ENCODE data around the gene NRXN3.

Gene NRXN3

DNA sequence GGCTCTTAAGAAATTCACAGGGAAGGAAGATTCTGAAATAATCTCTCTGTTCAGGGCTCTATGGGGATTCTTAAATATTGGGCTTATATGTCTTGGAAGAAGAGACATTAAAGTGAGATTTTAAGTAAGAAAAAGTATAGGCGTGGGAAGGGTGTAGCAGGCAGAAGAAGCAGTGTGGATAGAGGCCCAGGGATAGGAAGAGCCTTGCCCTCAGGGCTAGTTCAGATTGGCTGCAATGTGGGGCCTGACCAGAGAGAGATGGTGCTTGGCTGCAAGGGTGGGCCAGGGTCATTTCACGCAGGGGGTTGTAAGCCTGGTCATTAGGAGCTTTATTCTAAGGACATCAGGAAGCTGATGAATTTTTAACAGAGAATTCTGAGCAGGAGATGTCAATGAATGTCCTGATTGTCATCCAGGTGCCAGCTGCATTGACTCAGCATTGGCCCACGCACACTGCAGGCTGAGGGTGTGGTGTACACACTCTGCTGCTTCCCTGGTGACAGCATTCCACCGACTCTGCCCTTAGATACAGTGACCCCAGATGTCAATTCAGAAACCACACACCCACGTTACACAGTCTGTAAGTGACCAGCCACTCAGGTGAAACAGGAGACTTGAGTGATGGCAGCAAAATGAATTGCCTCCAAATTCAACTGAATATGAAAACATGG lies 582.5 kb downstream of the NRXN3 start:
- DNase-seq = no peak

DNA sequence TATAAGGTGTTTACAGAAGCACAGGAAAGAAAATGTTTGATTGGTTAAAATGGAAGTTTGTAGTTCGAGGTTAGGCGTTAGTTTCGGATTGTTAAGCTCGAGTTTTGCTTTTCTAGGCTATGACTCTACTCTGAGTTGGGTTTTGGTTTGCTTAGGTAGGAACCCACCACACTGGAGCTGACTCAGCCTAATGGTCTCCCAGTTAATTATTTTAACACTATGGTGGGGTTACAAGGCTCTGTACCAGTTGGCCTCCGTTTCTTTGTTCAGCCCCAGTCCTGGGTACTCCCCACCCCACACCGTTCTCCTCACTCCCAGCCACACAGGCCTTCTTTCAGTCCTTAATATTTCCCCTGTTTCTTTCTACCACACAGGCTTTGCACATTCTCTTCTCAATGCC lies 583.9 kb downstream of the NRXN3 start:
- DNase-seq = no peak

DNA sequence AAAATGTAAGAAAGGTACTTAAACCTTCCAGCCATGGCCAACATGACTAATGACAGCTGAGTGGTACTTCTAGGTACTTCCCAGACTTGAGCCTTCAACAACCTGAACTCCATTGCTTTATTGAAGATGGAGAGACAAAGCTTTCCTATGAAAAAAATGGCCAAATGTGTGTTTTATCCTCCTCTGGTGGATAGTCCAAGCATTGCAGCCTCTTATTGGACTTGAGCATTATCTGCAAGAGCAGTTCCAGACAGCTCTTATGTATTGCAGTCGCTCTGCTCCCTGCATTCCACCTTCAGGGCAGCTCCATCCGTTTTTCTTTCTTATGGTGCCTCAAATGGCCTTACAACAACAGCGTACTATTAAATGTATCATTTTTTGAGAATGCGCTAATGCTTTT lies 588.2 kb downstream of the NRXN3 start:
- no peak for DNase-seq

DNA sequence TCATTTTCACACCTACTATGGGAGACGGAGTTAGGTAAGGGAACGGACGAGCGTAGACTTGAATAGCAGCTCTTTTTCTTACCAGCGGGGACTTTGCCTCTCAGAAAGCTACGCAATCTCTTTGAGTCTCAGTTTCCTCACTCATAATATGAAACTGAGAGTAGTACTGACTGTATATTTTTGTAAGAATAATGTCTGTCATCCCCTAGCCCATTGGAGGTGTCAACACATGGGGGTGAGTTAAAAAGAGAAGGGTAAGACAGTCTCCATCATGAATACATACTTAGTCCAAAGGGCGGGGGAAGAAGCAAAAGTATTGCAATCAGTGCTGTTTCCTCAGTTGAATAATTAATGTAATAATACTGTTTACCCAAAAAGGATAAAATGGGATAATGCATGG lies 592.2 kb downstream of the NRXN3 start:
- DNase-seq = no peak

DNA sequence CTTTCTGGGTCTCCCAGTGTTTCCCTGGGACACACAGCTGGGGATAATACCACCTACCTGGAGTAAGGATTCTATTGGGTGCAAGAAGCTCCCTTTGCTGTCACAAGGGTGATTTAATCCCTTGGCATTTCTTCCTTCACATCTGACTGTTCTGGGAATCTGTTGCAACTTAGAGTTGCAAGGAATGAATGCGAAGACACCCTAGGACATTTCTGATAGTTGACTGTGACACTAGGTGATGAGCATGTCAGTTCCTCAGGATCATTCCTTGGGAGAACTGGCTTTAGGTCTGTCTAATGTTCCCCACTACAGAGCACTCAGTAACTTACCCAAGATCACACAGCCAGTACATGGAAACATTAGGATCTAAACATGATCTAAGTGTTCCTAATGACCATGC lies 593.6 kb downstream of the NRXN3 start:
- no peak for DNase-seq

DNA sequence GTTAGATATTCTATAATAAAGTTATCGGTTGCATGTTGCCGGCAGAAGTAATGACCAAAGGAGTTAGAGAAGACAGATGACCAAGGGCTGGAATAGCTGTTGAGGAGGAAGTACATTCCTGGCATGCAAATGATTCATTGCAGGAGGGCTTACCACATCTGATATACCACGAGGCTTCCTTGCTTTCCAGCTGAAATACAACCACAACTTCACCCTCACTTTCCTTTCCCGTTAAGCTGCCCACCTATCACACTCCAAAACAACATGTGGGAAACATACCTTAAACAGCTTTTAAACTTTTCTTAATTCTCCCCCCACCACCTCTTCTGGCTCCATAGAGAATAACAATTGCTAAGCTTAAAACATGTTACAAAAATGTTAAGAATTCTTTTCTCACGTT lies 594.1 kb downstream of the NRXN3 start:
- DNase-seq = no peak

DNA sequence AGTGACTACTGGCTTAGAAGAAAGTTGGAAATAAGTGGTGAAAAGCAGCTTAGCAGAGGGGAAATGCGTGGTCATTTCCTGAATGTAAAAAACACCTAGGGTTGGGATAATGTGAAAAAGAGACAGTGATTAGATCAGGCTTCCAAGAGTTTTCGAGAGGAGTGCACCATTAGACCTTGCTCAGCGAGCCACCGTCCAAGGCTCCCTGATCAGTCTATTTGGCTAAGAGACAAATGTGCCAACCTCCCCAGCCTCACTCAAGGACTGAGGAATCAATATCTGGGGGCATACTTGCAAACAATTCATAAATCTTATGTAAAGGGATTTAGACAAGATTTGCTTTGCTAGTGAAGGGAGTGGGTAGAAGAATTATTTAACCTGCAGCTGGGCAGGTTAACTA lies 594.5 kb downstream of the NRXN3 start:
- DNase-seq = no peak

DNA sequence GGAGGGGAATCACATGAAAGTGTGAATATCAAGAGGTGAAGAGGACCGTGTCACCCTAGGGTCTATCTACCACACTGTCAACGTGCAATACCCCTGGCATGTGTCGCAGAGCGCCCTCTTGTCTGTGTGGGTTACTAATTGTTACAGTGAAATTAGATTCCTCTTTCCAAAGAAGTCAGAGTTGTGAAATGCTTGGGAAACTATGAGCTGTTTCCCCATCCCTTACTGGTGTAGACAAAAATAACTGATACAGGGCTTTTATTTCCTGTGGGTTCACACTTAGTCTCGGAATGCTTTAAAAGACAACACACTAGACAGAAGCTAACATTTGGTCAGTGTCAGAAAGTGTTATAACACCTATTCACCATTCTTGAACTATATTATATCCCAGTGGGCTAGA lies 597.3 kb downstream of the NRXN3 start:
- DNase-seq = no peak

DNA sequence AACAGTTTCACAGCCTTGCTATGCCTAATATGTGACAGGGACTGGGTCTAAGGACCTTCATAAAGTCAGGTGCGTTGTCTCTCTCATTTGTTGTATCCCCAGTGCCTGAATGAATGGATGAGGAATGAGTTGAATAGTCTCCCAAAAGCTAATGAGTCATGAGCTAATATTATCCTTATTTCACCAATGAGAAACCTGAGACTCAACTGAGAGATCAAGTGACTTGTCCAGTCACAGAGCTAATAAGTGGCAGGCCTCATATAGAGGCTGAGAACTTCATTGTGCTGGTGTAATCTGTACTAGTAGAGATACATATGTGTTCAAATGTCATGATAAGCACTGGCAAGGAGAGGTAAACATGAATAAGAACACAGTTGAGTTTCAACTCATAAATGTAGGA lies 612.4 kb downstream of the NRXN3 start:
- no peak for DNase-seq

DNA sequence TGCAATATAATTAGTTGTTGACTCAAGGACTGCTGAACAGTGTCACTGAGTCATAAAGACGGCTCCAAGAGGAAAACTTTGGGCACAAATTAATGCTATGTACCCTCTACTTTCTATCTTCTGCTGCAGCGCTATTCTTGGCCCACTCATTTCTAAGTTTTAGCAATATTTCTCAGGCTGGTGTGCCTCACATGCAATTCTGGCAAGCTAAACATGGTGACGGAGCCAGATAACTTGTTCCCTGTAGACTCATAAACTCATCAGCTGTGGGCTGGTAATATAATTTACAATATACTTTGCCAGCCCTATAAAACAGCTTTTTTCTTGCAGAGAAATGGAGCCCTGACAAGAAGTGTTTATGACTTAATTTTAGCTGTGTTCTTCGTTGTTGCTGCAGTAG lies 615.1 kb downstream of the NRXN3 start:
- DNase-seq = no peak

DNA sequence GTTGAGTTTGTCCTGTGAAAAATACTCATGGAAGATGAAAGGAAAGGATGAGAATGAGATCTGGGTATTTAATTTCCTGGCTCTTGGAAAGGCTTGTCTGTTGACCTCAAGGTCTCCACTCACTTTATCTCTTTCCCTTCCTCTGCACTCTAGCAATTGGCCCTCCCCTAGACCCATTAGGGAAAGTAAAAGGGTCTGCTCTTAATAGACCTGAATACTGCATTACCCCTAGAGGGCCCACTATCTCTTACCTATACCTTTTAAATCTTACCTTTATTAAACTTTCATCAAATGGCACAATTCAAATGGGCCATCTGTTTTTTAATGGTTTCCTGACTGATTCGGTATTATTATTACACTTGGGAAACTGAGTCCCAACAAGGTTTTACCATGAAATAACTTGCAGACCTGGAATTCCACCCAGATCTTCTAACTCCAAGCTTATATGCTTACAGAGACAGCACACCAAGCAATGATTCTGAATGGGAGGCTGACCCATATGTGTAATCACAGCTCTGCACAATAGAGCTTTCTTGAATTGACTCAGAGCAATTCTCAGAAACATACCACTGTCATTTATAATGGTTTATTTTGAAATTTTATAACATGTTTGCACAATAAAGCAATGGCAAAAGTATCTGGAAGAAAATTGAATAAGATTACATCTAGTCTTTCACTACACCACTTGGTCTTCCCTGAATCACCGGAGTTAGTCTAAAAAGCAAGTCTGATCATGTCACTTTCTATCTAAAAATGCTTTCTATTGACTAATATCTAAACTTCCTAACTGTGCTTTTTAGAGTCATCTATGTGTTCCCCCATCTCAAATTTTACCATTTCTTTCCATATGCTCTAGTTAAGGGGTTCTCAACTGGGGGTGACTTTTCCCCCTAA lies 618.5 kb downstream of the NRXN3 start:
- no peak for DNase-seq

DNA sequence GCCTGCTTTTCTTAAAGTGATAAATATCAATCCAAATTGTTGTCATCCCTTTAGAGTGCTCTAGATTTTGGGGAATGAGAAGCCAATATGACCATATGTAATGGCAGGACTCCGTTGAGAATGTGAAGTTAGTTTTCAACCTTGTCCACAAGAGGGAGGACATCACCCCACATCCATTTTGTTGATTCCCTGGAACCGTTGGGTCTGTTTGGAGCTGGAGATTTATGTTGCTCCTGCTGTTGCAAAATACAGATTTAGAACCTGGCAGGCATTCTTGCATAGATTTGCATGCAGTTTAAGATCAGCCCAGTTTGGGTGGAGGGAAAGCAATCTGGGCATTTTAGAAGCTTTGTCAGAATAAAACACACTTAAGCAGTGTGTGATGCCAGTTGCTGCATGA lies 620.1 kb downstream of the NRXN3 start:
- DNase-seq = no peak

DNA sequence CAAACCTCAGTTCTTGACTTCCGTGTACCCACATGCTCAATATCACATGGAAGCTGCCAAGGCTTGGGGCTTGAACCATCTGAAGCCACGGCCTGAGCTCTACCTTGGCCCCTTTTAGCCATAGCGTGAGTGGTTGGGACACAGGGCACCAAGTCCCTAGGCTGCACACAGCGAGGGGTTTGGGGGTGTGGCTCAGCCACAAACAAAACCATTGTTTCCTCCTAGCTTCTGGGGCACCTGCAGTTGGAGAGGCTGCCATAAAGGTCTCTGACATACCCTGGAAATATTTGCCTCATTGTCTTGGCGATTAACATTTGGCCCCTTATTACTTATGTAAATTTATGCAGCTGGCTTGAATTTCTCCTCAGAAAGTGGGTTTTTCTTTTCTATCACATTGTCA lies 628.6 kb downstream of the NRXN3 start:
- DNase-seq = no peak

DNA sequence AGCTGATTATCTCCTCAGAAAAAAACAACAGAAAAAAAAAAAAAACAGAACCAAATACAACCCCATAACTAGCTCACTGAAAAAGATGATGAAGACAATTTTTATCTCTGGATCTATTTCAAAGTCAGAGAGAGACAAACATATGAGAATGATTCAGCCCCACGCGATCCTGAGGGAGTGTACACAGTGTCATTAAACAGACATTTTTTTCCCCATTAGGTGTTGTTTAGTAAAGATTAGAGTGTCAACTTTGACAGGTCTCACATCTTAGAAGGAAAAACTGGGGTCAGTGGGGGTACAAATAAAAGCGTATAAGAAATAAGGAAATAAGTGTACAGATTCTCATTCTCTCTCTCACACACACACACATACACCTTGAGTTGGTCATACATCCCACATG lies 635.4 kb downstream of the NRXN3 start:
- DNase-seq = no peak

DNA sequence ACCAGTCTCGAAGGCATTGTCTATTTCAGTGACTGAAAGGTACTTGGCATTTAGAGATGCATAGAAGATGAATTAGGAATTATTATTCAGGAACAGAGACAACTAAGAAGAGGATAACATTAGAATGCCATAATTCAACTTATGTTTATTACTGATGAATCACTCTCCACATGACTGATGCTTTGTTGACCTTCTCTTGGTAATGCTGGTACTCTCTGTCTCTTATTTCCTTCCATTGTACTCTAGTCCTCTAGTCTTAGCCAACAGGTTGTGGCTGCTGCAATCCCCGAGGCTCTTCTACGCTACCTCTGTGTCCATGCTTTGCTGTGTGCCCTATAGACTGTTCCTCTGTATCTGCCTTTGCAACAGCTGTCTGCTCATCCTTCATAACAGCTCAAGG lies 652.9 kb downstream of the NRXN3 start:
- DNase-seq = no peak

DNA sequence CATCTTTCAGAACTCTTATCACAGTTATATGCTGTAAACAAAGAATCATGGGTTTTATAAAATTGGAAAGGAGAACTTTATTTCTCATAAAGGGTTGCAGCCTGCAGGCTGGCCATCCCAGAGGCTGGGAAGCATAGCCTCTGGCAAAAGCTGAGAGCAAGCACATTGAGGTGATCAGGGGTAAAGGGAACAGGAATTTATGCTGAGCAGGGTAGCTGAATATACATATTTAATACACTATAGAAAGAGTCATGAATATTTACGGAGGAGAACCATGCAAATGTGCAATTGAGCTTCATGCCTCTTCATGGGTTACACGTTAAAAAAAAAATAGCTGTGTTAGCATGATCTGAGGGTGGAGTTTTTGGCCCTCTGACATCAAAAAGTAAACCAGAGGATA lies 653.3 kb downstream of the NRXN3 start:
- no peak for DNase-seq

DNA sequence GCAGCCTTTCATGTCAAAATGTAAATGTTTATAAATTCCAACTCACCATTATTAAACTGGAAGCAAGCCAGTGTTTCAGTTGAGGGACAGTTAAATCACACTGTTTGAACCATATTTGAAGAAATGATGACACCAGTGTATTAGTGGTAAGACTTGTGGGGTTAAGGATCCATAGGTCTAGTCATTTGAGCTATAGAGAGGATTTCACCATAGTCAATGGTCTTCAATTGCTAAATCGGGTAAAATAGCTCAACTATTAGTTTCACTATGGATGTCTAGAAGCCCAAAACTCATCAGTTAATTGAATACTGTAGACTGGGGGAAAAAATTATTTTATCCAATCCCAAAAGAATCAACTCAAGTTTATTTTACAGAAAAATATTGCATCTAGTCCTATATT lies 659.1 kb downstream of the NRXN3 start:
- no peak for DNase-seq

DNA sequence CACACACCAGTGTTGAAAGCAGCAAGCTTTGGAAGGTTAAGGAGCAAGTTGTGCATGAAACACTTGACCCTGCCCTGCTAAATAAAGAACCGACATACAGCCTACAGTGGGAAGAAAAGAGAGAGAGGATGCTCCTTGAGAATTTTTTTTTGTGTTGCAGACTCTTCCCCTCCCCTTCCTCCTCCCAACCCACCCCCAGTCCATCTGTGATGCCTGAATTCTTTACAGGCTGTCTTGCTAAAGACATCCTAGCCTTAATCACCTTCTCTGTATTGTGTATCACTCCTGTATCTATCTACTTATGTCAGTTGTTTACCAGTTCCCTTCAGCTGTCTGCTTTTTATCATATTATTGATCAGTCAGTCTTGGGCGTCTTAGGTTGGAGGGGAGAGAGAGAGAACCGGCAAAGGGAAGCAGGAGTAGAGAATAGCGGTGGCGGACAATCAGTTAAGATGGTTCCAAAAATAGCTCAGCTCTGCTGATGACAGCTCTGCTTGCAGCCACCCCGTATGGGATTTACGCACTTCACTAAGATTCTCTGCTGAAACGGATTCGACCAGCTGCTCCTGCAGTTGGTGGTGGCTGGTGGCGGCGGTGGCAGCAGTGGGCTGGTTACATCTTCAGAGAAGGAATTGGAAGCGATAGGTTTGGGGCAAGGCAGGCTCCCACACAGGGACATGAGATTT lies 664.7 kb downstream of the NRXN3 start:
- DNase-seq = no peak

DNA sequence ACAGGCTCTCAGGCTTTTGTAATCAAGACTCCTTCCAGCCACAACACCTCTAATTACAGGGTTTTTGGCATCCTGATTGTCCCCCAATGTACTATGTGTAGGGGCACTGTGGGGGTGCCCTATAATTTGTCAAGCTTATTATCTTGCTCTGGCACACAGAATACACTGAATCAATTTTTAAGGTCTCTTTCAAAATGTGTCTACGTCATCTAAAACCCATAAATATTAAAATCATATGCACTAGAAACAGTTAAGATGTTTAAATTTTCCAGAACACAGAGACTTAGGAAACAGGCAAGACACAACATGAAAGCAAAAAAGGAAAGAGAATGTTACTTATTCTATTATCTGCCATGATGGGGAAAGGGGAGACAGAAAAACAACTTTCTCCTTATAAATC lies 665.7 kb downstream of the NRXN3 start:
- no peak for DNase-seq

DNA sequence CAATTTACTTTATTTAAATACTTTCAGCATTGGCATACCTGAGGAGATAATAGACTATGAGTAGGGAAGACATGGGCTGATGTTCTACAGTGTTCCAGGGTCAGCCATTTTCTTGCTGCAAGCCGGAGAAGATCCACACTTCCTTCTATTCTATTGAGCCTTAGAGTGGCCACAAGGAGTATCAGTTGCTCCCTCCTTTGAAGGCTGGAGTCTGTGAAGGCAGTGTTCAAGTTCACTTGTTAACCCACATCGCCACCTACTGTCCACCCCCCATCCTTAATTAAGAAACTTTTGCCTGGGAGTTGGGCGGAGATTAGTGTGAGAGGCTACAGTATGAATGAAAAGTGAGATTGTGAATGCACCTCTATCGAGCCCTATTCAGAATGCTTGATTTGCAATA lies 666.6 kb downstream of the NRXN3 start:
- DNase-seq = no peak

DNA sequence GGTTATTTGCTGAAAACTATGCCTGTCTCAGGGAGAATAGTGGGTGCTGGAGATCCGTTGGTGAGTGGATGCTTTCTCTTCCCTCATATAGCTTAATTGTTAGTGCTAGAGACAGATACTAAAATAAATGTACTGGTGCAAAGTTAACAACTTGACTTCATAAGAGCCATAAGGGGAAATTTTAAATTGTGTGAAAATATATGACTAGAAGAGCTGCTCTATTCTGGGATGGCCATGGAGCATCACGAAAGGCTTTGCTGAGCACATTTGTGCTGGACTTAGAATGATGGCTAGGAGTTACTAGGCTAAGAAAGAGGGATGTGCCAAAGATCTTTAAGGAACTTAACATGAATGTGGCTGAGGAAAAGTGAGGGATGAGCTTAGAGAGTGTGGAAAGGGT lies 668.8 kb downstream of the NRXN3 start:
- no peak for DNase-seq

DNA sequence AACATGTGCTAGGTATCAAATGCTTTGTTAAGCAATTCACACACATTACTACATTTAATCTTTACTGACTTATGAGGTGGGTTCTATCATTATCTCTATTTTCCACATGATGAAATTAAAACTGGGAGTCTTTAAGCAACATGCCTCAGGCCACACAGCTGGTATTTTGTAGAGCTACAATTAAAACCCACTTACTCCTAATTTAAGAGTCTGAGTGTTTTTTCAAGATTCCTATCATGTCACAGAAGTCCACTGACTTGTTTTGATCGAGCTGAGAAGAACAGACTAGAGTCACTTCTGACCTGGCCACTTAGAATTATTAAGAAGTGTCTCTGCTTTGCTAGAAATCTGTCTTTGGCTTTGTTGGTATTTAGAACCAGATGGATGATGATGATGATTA lies 670.7 kb downstream of the NRXN3 start:
- no peak for DNase-seq

DNA sequence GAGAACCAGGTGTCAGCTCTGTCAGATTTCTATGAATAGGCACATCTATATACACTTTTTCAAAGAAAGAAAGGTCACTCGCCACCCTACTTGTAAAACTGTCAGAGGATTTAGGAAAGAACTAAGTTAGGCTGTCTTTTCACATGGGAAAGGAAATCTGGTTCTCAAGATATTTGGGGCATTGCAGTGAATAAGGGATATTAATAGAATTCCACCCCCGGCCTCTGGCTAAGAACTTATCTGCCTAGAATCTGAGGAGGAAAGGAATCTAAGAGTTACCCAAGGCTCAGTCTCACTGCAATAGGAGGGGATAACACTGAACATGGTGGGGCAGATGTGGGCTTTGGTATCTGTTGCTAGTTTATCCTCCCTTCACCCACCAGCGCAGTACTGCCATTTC lies 677.6 kb downstream of the NRXN3 start:
- no peak for DNase-seq

DNA sequence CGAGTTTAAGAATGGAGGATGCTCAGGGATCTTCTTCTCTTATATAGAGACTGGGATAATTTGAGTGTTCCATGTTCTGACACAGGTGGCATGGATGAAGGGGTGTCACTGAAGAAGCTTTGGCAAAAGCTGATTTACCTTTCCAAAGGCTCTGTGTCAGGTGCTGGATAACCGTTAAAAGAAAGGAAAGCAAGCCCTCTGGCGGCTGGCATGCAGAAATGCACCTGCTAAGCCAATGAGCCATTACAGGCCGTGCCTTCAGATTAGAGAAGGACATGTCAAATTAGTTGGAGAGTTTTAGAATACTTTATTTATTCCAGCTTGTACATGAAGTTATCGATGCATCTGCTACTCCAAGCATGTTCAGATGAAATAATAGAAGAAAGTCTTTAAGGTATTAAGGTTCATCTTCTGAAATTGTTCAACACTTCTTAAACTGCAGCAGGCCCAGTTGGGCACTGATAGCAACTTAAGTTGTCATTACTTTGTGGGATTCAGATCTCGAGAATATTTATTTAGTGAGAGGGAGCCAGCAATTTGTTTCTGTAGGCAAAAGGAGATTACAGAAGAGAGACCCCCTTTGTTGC lies 678.2 kb downstream of the NRXN3 start:
- DNase-seq = no peak

All from CD4-positive, alpha-beta T cell treated with Interleukin-15 for 1 hour (primary cell).